Measurements from ENCODE around the gene FBXL4. TPM values are rescaled to one million over a fixed set of nuclear protein-coding genes. Genes with fewer than 3 reads are reported as not detected.

The FBXL4 gene
- total and polyA plus RNA-seq, 2 of the 8 experiments (the other 6 are each of a cell fraction or from before 2014, with no cell fraction given): 6.9 to 13.8 TPM

GRCh38 chr6:98864497-98864896 is 83.2 kb downstream of the FBXL4 start:
- H3K79me1 ChIP-seq (ENCODE audit: low read depth, low read length): no peaks in the 10 kb centered on the region
- H3K56ac ChIP-seq (replicated peaks; ENCODE audit: insufficient read length, low read depth, low read length): no peak overlapping the region
- H2AFZ ChIP-seq (ENCODE audit: low read length): no peak overlapping the region
- FAIRE-seq: no peak
- no peak overlapping the region for H3K23ac ChIP-seq (ENCODE audit: insufficient read length)
- H3K4me1 ChIP-seq (replicated peaks in 1 of 4; ENCODE audit: control insufficient read depth in 3 of 4, insufficient read depth in 4 of 4, low read length in 3 of 4): no peaks in the 10 kb centered on the region
- no peak overlapping the region for H3K4me2 ChIP-seq (ENCODE audit: insufficient read depth in 1 of 2, low read depth in 2 of 2, low read length in 2 of 2)
- no peak overlapping the region for H3K27ac ChIP-seq (ENCODE audit: low read depth, low read length)
- no peak overlapping the region for H3K9ac ChIP-seq (replicated peaks in 1 of 4; ENCODE audit: extremely low read depth in 1 of 4, low read depth in 3 of 4, low read length in 3 of 4)
- WGBS, 2 experiments (ENCODE audit: extremely low coverage in 1 of 2, insufficient coverage in 1 of 2, insufficient read length in 1 of 2, insufficient replicate concordance in 2 of 2, low coverage in 1 of 2, low lambda C conversion rate in 2 of 2, missing lambda C conversion rate in 1 of 2): 83% methylated on average over 6 of the region's 6 CpGs; no CpG with 5 or more reads in 1 of the 2 experiments
- no peak overlapping the region for H3K4me3 ChIP-seq (ENCODE audit: extremely low read depth in 1 of 4, insufficient read depth in 2 of 4, low read depth in 3 of 4, low read length in 4 of 4)
- H4K5ac ChIP-seq (ENCODE audit: insufficient read length, low read depth, low read length): no peak overlapping the region
- H3K27me3 ChIP-seq (replicated peaks in 1 of 4; ENCODE audit: control insufficient read depth in 3 of 4, extremely low read depth in 1 of 4, insufficient read depth in 3 of 4, low read length in 3 of 4): no peaks in the 10 kb centered on the region
- H3K4ac ChIP-seq (replicated peaks; ENCODE audit: insufficient read length, low read depth, low read length): no peak overlapping the region
- no peaks in the 10 kb centered on the region for H3K23me2 ChIP-seq (ENCODE audit: low read depth, low read length)
- no peak overlapping the region for H2BK20ac ChIP-seq (ENCODE audit: low read length)
- H2BK15ac ChIP-seq (ENCODE audit: low read length): no peak overlapping the region
- H2BK120ac ChIP-seq (replicated peaks; ENCODE audit: low read depth, low read length): no peak overlapping the region
- H4K91ac ChIP-seq (replicated peaks; ENCODE audit: insufficient read length, low read length): no peak overlapping the region
- no peak overlapping the region for H2AK5ac ChIP-seq (ENCODE audit: low read depth, low read length)
- ChIA-PET POLR2A (ENCODE audit: partially characterized antibody) (interaction anchor here (1.1 kb wide), 1 partner anchor 9 kb away, joined by 4 read pairs; no protein-coding TSS in a partner anchor), CTCF (ENCODE audit: partially characterized antibody) (interaction anchor here (0.7 kb wide), 1 partner anchor 17 kb away, joined by 3 read pairs; no protein-coding TSS in a partner anchor)
- H4K20me1 ChIP-seq (replicated peaks in 1 of 2; ENCODE audit: control insufficient read depth in 1 of 2, insufficient read depth in 2 of 2, low read length in 2 of 2): peaks cover 0 to 3% of the 10 kb centered on the region in 2 experiments
- H3K9me3 ChIP-seq (ENCODE audit: insufficient read depth in 2 of 2, low read depth in 1 of 2, low read length in 1 of 2): no peaks in the 10 kb centered on the region
- H4K8ac ChIP-seq (ENCODE audit: extremely low read depth, insufficient read depth, low read length): no peak overlapping the region
- no peaks in the 10 kb centered on the region for H3K79me2 ChIP-seq (ENCODE audit: control insufficient read depth in 1 of 2, insufficient read depth in 2 of 2, low read length in 2 of 2)
- H2BK5ac ChIP-seq (ENCODE audit: low read depth, low read length): no peak overlapping the region
- H3K14ac ChIP-seq (ENCODE audit: insufficient read length): no peak overlapping the region
- H3K36me3 ChIP-seq (ENCODE audit: control insufficient read depth in 2 of 4, insufficient read depth in 4 of 4, low read length in 3 of 4): no peaks in the 10 kb centered on the region
- no peak overlapping the region for H2BK12ac ChIP-seq (ENCODE audit: low read depth, low read length)
- H3K18ac ChIP-seq (ENCODE audit: extremely low read depth, low read length): no peak overlapping the region
- DNase-seq (ENCODE audit: low read depth in 1 of 2, low spot score in 2 of 2): no peak
- no peak for TF ChIP-seq CEBPB (IDR thresholded peaks at IDR 0.05; ENCODE audit: low read depth, low read length)
- no peak for TF ChIP-seq MAFK (IDR thresholded peaks at IDR 0.05; ENCODE audit: low read depth, low read length)

All from H1 (cell line).